ENCODE data around the gene GTF2H3. TPM values are rescaled to one million over a fixed set of nuclear protein-coding genes. Genes with fewer than 3 reads are reported as not detected.

The GTF2H3 gene
- total RNA-seq, 1 donor from 2014 or later, result 14.6 TPM

- H3K36me3 ChIP-seq (ENCODE audit: control insufficient read depth in 3 of 3, insufficient read depth in 3 of 3, low read length in 3 of 3), result peaks cover 5 to 11% (median 7%) of the 10 kb centered on the region in 3 donors
These were observed 62.6 kb downstream of the GTF2H3 start for GRCh38 chr12:123696207-123696606.

DNA sequence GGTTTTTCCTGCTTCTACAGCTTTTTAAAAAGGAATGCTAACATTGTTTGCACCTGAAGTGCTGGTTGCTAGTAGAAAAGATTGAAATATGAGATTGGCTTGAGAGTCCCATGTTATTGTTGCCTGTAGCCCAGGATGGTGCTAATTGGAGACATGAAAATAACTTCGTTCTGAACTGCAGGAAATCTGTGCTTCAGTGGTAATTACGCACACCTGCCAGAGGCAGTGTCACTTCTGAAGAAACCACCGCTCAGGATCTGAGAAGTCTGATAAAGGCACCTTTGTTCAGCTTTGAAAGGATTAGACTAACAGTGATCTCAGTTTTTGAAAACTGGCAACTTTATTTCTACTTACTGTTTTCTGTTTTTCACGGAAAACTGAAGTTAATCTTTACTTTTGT lies 63.0 kb downstream of the GTF2H3 start:
- Histone ChIP-seq H3K4me3 (ENCODE audit: low read length in 3 of 3) (no peak overlapping the region), H3K27me3 (ENCODE audit: control insufficient read depth in 3 of 3, insufficient read depth in 3 of 3, low read length in 3 of 3) (no peaks in the 10 kb centered on the region), H3K9me3 (ENCODE audit: control insufficient read depth in 3 of 3, low read length in 3 of 3) (no peaks in the 10 kb centered on the region), H3K27ac (ENCODE audit: low read depth, low read length) (no peak overlapping the region), H3K36me3 (ENCODE audit: control insufficient read depth in 3 of 3, insufficient read depth in 3 of 3, low read length in 3 of 3) (peaks cover 4 to 9% (median 7%) of the 10 kb centered on the region in 3 donors), H3K4me1 (ENCODE audit: control insufficient read depth in 3 of 3, insufficient read depth in 3 of 3, low read length in 3 of 3) (no peaks in the 10 kb centered on the region), H3K9ac (ENCODE audit: low read depth in 1 of 3, low read length in 3 of 3) (no peak overlapping the region)

More at GRCh38 chr12:123696207-123696606, 62.6 kb downstream of the GTF2H3 start:
- Histone ChIP-seq H3K27me3 (ENCODE audit: control insufficient read depth in 3 of 3, insufficient read depth in 3 of 3, low read length in 3 of 3) (no peaks in the 10 kb centered on the region), H3K27ac (ENCODE audit: low read depth, low read length) (no peak overlapping the region), H3K9ac (ENCODE audit: low read depth in 1 of 3, low read length in 3 of 3) (no peak overlapping the region), H3K9me3 (ENCODE audit: control insufficient read depth in 3 of 3, low read length in 3 of 3) (no peaks in the 10 kb centered on the region), H3K4me1 (ENCODE audit: control insufficient read depth in 3 of 3, insufficient read depth in 3 of 3, low read length in 3 of 3) (no peaks in the 10 kb centered on the region), H3K4me3 (ENCODE audit: low read length in 3 of 3) (no peak overlapping the region)

- Histone ChIP-seq H3K36me3 (ENCODE audit: control insufficient read depth in 3 of 3, insufficient read depth in 3 of 3, low read length in 3 of 3) (peaks cover 0 to 3% (median 0%) of the 10 kb centered on the region in 3 donors), H3K27me3 (ENCODE audit: control insufficient read depth in 3 of 3, insufficient read depth in 3 of 3, low read length in 3 of 3) (no peaks in the 10 kb centered on the region), H3K4me1 (ENCODE audit: control insufficient read depth in 3 of 3, insufficient read depth in 3 of 3, low read length in 3 of 3) (peaks cover 0 to under 1% (median 0%) of the 10 kb centered on the region in 3 donors), H3K9me3 (ENCODE audit: control insufficient read depth in 3 of 3, low read length in 3 of 3) (no peaks in the 10 kb centered on the region), H3K9ac (ENCODE audit: low read depth in 1 of 3, low read length in 3 of 3) (no peak overlapping the region), H3K4me3 (ENCODE audit: low read length in 3 of 3) (no peak overlapping the region), H3K27ac (ENCODE audit: low read depth, low read length) (no peak overlapping the region)
These were observed 72.3 kb downstream of the GTF2H3 start for GRCh38 chr12:123705935-123706334.

DNA sequence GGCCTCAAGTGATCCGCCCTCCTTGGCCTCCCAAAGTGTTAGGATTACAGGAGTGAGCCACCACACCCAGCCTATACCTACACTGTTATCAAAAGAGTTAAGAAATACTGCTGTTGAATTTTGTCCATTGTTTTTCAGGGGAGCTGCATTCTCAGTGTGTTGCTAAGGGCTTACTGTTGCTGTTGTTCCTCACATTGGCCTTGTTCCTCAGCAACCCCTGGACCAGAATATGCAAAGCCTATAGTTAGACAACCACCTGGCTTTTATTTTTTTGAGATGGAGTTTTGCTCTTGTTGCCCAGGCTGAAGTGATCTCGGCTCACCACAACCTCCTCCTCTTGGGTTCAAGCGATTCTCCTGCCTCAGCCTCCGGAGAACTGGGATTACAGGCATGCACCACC lies 73.8 kb downstream of the GTF2H3 start:
- H3K27ac ChIP-seq (ENCODE audit: low read depth, low read length), result no peak overlapping the region
- H3K9ac ChIP-seq (ENCODE audit: low read depth in 1 of 3, low read length in 3 of 3), result no peak overlapping the region
- H3K36me3 ChIP-seq (ENCODE audit: control insufficient read depth in 3 of 3, insufficient read depth in 3 of 3, low read length in 3 of 3), result peaks cover 0 to 3% (median 0%) of the 10 kb centered on the region in 3 donors
- H3K4me3 ChIP-seq (ENCODE audit: low read length in 3 of 3), result no peak overlapping the region
- no peaks in the 10 kb centered on the region for H3K9me3 ChIP-seq (ENCODE audit: control insufficient read depth in 3 of 3, low read length in 3 of 3)
- H3K4me1 ChIP-seq (ENCODE audit: control insufficient read depth in 3 of 3, insufficient read depth in 3 of 3, low read length in 3 of 3), result peaks cover 0 to 7% (median 3%) of the 10 kb centered on the region in 3 donors
- H3K27me3 ChIP-seq (ENCODE audit: control insufficient read depth in 3 of 3, insufficient read depth in 3 of 3, low read length in 3 of 3), result no peaks in the 10 kb centered on the region

Small RNA genes within 50 kb of the gene (small RNA-seq; reads per million reads assigned to genes)
- gene SNORA9B, result 0.09 reads per million

Other genes with a start within 250 kb of the GTF2H3 start
- gene KMT5A, start 249.7 kb upstream of the GTF2H3 start, total RNA-seq, result 19.3 TPM
- 1.0 TPM for gene RILPL2, start 197.1 kb upstream of the GTF2H3 start, total RNA-seq
- gene SNRNP35, start 175.7 kb upstream of the GTF2H3 start, total RNA-seq, result 15.7 TPM
- 5.2 TPM for gene RILPL1, start 100.1 kb upstream of the GTF2H3 start, total RNA-seq
- 224 TPM for gene TMED2, start 49.3 kb upstream of the GTF2H3 start, total RNA-seq
- 12.5 TPM for gene DDX55, start 31.7 kb upstream of the GTF2H3 start, total RNA-seq
- gene EIF2B1, start 143 bp upstream of the GTF2H3 start, total RNA-seq, result 34.4 TPM
- gene TCTN2, start 37.3 kb downstream of the GTF2H3 start, total RNA-seq, result 6.8 TPM
- 11.5 TPM for gene ATP6V0A2, start 78.5 kb downstream of the GTF2H3 start, total RNA-seq
- under 0.01 TPM for gene DNAH10, start 128.5 kb downstream of the GTF2H3 start, total RNA-seq